Kidney (tissue), 14 donors: ENCODE data around the gene B3GNT5. TPM values are rescaled to one million over a fixed set of nuclear protein-coding genes. Genes with fewer than 3 reads are reported as not detected.

Experiments used
- DNase-seq, 5 donors: peaks; one replicate each; pipeline ENCODE4 v3.0.0-alpha.2; 2013 to 2020
- FAIRE-seq: peaks from 2 replicates; lab custom pipeline; 2012; peaks lifted over from hg19 to GRCh38; lab: Jason Lieb, UNC
- H3K27ac ChIP-seq, 2 donors: one replicate each; pipeline ENCODE4 v1.7.0; 2013; ENCODE audit warnings: low read depth in 2 of 2, low read length in 2 of 2, inconsistent platforms in 1 of 2
- H3K27me3 ChIP-seq: one replicate; pipeline ENCODE4 v1.7.1; 2013; ENCODE audit warnings: low read length, inconsistent platforms; ENCODE audit not compliant: control insufficient read depth, insufficient read depth
- H3K36me3 ChIP-seq, 3 donors: one replicate each; pipeline versions ENCODE4 v1.7.0 to v1.7.1; 2013; ENCODE audit warnings: low read length in 3 of 3, control low read depth in 1 of 3, inconsistent platforms in 1 of 3; ENCODE audit not compliant: insufficient read depth in 3 of 3, control insufficient read depth in 2 of 3
- H3K4me1 ChIP-seq, 3 donors: one replicate each; pipeline versions ENCODE4 v1.7.0 to v1.7.1; 2013; ENCODE audit warnings: low read length in 3 of 3, inconsistent platforms in 1 of 3, low read depth in 1 of 3; ENCODE audit not compliant: control insufficient read depth in 2 of 3, insufficient read depth in 2 of 3
- H3K4me3 ChIP-seq, 3 donors: one replicate each; pipeline versions ENCODE4 v1.7.0 to v1.8.1; 2013; ENCODE audit warnings: low read length in 3 of 3, control low read depth in 1 of 3, inconsistent platforms in 1 of 3
- H3K9ac ChIP-seq, 3 donors: one replicate each; pipeline versions ENCODE4 v1.7.0 to v1.7.1; 2013; ENCODE audit warnings: low read length in 3 of 3, control low read depth in 1 of 3, inconsistent platforms in 1 of 3
- H3K9me3 ChIP-seq, 3 donors: one replicate each; pipeline versions ENCODE4 v1.7.0 to v1.7.1; 2013; ENCODE audit warnings: low read length in 3 of 3, control low read depth in 1 of 3, inconsistent platforms in 1 of 3; ENCODE audit not compliant: control insufficient read depth in 2 of 3, insufficient read depth in 1 of 3
- intact Hi-C: fragments of 100-400 bp; cut with DNase I; formaldehyde crosslinking; loops from one replicate; pipeline ENCODE4 v1.11.1; 2022
- polyA plus RNA-seq: library from polyadenylated mRNA; stranded (reverse); fragments of 350-450 nt; fragmentation: Illumina TruSeq; extraction: RNeasy Lipid Tissue Mini Kit (QIAGEN cat#74804); gene quantifications from one replicate; pipeline ENCODE4 v1.2.3, GENCODE V29; 2014; ENCODE audit warnings: low read depth, low replicate concordance; ENCODE audit not compliant: insufficient read depth
- total RNA-seq: library from RNA; stranded (reverse); fragmentation: NEBNext Ultra II Directional; extraction: Animal tissue kit (Norgen Biotek cat#: 25700); gene quantifications from one replicate; pipeline ENCODE4 v1.2.1, GENCODE V29; 2021
- TF ChIP-seq, protein P1 (sequence below): IDR thresholded peaks from 3 replicates; pipeline ENCODE4 v1.5.1; 2012; ENCODE audit warnings: mild to moderate bottlenecking, moderate library complexity, borderline replicate concordance; ENCODE audit not compliant: insufficient read depth; ENCODE audit errors: extremely low read depth
- donor health status: control.
- donor health status: control.
- donor health status: control.
- donor health status: control.
- donor health status: control.
- donor health status: DM: yes; HTN: yes; CAD: no.
- donor health status: Normal renal cell carcinoma (clear cell type).

B3GNT5 gene
- total and polyA plus RNA-seq, 2 donors from 2014 or later: 2.4 to 9.9 TPM

DNA sequence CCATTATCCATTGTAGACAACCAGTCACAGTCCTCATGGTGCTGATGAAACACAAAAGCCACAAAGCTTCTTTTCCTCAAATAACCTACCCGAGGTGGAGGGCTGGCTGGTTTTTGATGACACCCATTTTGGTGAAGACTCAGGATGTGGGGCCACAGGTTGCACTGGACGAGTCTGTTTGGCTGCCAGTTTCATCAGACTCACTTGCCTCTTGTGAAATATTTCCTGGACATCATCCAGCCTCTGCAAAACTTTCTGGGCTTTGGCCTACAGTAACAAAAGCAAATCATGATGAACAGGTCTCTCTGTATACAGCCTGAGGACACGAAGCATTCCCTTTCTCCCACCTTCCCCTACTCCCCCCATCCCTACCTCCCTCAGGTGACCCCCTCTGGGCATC, 42.2 kb downstream of the B3GNT5 start:
- Histone ChIP-seq H3K9ac (no peak overlapping the region), H3K36me3 (no peaks in the 10 kb centered on the region), H3K4me1 (no peaks in the 10 kb centered on the region), H3K27me3 (no peaks in the 10 kb centered on the region), H3K27ac (no peak overlapping the region), H3K9me3 (no peaks in the 10 kb centered on the region), H3K4me3 (no peak overlapping the region)
- intact Hi-C loops: no loop called here
- TF ChIP-seq, protein P1, sequence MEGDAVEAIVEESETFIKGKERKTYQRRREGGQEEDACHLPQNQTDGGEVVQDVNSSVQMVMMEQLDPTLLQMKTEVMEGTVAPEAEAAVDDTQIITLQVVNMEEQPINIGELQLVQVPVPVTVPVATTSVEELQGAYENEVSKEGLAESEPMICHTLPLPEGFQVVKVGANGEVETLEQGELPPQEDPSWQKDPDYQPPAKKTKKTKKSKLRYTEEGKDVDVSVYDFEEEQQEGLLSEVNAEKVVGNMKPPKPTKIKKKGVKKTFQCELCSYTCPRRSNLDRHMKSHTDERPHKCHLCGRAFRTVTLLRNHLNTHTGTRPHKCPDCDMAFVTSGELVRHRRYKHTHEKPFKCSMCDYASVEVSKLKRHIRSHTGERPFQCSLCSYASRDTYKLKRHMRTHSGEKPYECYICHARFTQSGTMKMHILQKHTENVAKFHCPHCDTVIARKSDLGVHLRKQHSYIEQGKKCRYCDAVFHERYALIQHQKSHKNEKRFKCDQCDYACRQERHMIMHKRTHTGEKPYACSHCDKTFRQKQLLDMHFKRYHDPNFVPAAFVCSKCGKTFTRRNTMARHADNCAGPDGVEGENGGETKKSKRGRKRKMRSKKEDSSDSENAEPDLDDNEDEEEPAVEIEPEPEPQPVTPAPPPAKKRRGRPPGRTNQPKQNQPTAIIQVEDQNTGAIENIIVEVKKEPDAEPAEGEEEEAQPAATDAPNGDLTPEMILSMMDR: no peak
- DNase-seq: no peak
- no peak for FAIRE-seq

DNA sequence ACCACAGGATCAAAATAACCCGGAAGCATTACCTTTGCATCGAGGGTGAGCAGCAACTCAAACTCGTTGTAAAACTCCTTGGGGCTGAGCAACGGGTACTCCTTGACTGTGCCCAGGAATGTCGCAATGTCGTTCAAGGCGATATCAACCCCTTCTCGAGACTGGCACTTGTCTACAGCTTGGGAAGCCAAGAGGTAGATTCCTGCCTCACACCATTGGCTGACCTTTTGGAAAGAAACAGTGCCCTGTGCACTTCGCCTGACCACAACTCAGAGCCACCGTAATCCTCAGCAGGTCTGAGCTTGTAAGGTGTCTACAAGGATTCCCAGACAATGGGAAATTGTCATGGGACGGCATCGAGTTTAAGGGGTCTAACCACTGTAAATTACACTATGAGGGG, 43.9 kb downstream of the B3GNT5 start:
- DNase-seq (no peak), FAIRE-seq (no peak)
- TF ChIP-seq, protein P1: no peak
- no peak overlapping the region for H3K9ac ChIP-seq
- intact Hi-C loops: no loop called here
- H3K4me3 ChIP-seq: no peak overlapping the region
- no peaks in the 10 kb centered on the region for H3K36me3 ChIP-seq
- H3K9me3 ChIP-seq: no peaks in the 10 kb centered on the region
- no peak overlapping the region for H3K27ac ChIP-seq
- no peaks in the 10 kb centered on the region for H3K4me1 ChIP-seq
- H3K27me3 ChIP-seq: no peaks in the 10 kb centered on the region

DNA sequence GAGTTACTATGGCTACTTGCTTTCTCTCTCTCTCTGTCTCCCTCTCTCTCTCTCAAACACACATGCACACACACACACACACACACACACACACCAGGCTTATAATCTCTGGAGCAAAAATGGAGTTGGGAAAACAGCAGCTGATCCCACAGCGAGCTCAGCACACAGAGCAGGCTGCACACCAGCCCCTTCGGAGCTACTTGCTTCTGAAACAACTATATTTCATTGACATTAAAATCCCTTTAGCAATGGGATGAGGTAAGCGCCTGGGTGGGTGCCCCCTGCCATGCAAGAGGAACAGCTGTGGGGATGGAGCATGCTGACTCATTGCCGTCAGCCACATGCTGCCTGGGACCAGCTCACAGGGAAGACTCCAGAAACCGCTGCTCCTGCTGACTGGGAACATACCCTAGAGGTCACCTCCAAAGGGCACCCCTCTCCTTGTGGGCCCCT, 45.7 kb downstream of the B3GNT5 start:
- no peaks in the 10 kb centered on the region for H3K4me1 ChIP-seq
- TF ChIP-seq, protein P1: no peak
- no peaks in the 10 kb centered on the region for H3K9me3 ChIP-seq
- H3K27me3 ChIP-seq: no peaks in the 10 kb centered on the region
- DNase-seq: no peak
- H3K9ac ChIP-seq: no peak overlapping the region
- no peak for FAIRE-seq
- no peak overlapping the region for H3K27ac ChIP-seq
- H3K36me3 ChIP-seq: no peaks in the 10 kb centered on the region
- intact Hi-C loops: no loop called here
- H3K4me3 ChIP-seq: no peak overlapping the region

DNA sequence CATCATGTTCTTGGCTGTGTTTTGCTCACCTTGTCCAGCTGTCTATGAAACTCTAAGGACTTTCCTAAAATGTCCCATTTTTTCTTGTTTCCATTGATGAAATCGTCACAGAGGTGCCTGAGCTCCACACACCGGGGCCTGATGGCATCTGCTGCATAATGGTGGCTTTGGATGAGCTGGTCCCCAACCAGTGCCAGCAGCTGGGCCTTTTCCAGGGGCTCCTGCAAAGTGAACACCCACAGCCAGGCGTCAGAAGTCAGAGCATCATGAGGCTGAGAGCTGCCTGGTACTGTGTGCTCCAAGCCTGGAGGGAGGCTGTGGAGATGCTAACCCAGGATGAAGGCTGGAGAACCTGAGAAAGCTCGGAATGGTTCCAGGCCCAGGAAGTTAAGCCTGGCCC, 46.9 kb downstream of the B3GNT5 start:
- Histone ChIP-seq H3K4me1 (no peaks in the 10 kb centered on the region), H3K9me3 (no peaks in the 10 kb centered on the region), H3K36me3 (no peaks in the 10 kb centered on the region), H3K9ac (no peak overlapping the region), H3K27me3 (no peaks in the 10 kb centered on the region), H3K27ac (no peak overlapping the region), H3K4me3 (no peak overlapping the region)
- FAIRE-seq: no peak
- no peak for DNase-seq
- TF ChIP-seq, protein P1: no peak
- intact Hi-C loops: no loop called here
